ENCODE data around the gene JPH4.

GRCh38 chr14:23537351-23538049 is 41.1 kb downstream of the JPH4 start:
- TF ChIP-seq CTCF (IDR thresholded peaks at IDR 0.05) = no peak
- TF ChIP-seq EZH2 (IDR thresholded peaks at IDR 0.05; ENCODE audit: borderline replicate concordance, insufficient read depth, low read depth, low read length, poor library complexity, severe bottlenecking) = no peak
